Neural cell (in vitro differentiated cells): ENCODE results near the gene SPN. TPM values are rescaled to one million over a fixed set of nuclear protein-coding genes. Genes with fewer than 3 reads are reported as not detected.

Source experiments
- H2AFZ ChIP-seq: fragments of 200-600, 300-800 bp; sonication (generic), shearing (Covaris generic); 2 replicates; pipeline ENCODE4 v1.6.0; 2014; ENCODE audit warnings: low read depth, mild to moderate bottlenecking, antibody characterized with exemption, low read length, moderate library complexity
- H3F3A ChIP-seq: fragments of 200-600 bp; shearing (Covaris generic); 2 replicates; pipeline ENCODE4 v1.6.1; 2016; ENCODE audit warnings: mild to moderate bottlenecking, moderate library complexity, mixed read lengths, antibody characterized with exemption, low read length; ENCODE audit not compliant: insufficient read depth, poor library complexity, severe bottlenecking
- H3K27ac ChIP-seq: fragments of 200-600, 300-800 bp; sonication (generic), shearing (Covaris generic); 2 replicates; pipeline ENCODE4 v1.5.1; 2014; ENCODE audit warnings: mild to moderate bottlenecking, low read length, moderate library complexity
- H3K27me3 ChIP-seq: fragments of 300-800, 200-600 bp; sonication (generic), shearing (Covaris generic); 2 replicates; pipeline ENCODE4 v1.6.0; 2014; ENCODE audit warnings: mild to moderate bottlenecking, low read depth, low read length, moderate library complexity; ENCODE audit not compliant: insufficient read depth
- H3K36me3 ChIP-seq: fragments of 300-800, 200-600 bp; sonication (generic), shearing (Covaris generic); 2 replicates; pipeline ENCODE4 v1.5.1; 2014; ENCODE audit warnings: mild to moderate bottlenecking, antibody characterized with exemption, low read length, moderate library complexity; ENCODE audit not compliant: insufficient read depth
- H3K4me2 ChIP-seq: fragments of 300-800, 200-600 bp; sonication (generic), shearing (Covaris generic); 2 replicates; pipeline ENCODE4 v1.6.0; 2014; ENCODE audit warnings: mild to moderate bottlenecking, low read length
- H3K4me3 ChIP-seq: fragments of 300-800, 200-600 bp; sonication (generic), shearing (Covaris generic); 2 replicates; pipeline ENCODE4 v1.5.1; 2014; ENCODE audit warnings: mild to moderate bottlenecking, low read length, moderate library complexity
- H3K79me2 ChIP-seq: fragments of 200-600 bp; shearing (Covaris generic); replicated peaks from 2 replicates; pipeline ENCODE4 v1.6.0; 2014; ENCODE audit warnings: mild to moderate bottlenecking, low read length, moderate library complexity; ENCODE audit not compliant: insufficient read depth
- H3K9ac ChIP-seq: fragments of 300-800, 200-600 bp; sonication (generic), shearing (Covaris generic); 2 replicates; pipeline ENCODE4 v1.6.1; 2016; ENCODE audit warnings: mild to moderate bottlenecking, low read length, mixed read lengths
- H3K9me2 ChIP-seq: fragments of 200-600 bp; shearing (Covaris generic); 2 replicates; pipeline ENCODE4 v1.6.1; 2016; ENCODE audit warnings: mild to moderate bottlenecking, low read length, mixed read lengths; ENCODE audit not compliant: insufficient read depth
- H3K9me3 ChIP-seq: fragments of 200-600, 300-800 bp; sonication (generic), shearing (Covaris generic); 2 replicates; pipeline ENCODE4 v1.6.1; 2016; ENCODE audit warnings: mild to moderate bottlenecking, mixed run types, low read length, moderate library complexity, mixed read lengths
- H4K20me1 ChIP-seq: fragments of 200-600 bp; shearing (Covaris generic); 2 replicates; pipeline ENCODE4 v1.6.1; 2016; ENCODE audit warnings: mild to moderate bottlenecking, mixed run types; ENCODE audit not compliant: insufficient read depth
- EP300 ChIP-seq: fragments of 450-650 bp; conservative IDR thresholded peaks from 2 replicates; pipeline ENCODE4 v1.6.1; 2014; ENCODE audit warnings: antibody characterized with exemption, mild to moderate bottlenecking, moderate library complexity; ENCODE audit not compliant: poor library complexity, severe bottlenecking
- EZH2 ChIP-seq: fragments of 200-600, 300-800 bp; shearing (Covaris generic), sonication (generic); IDR thresholded peaks from 2 replicates; pipeline ENCODE4 v1.6.1; 2014; ENCODE audit warnings: antibody characterized with exemption, low read length, borderline replicate concordance, mild to moderate bottlenecking; ENCODE audit not compliant: insufficient read depth, poor library complexity, severe bottlenecking
- MXI1 ChIP-seq: fragments of 450-650 bp; conservative IDR thresholded peaks from 2 replicates; pipeline ENCODE4 v1.6.1; 2014; ENCODE audit warnings: antibody characterized with exemption, mild to moderate bottlenecking; ENCODE audit not compliant: poor library complexity, severe bottlenecking
- POLR2AphosphoS5 ChIP-seq: IDR thresholded peaks from 2 replicates; pipeline ENCODE4 v1.6.1; 2012
- RAD21 ChIP-seq: fragments of 450-650 bp; conservative IDR thresholded peaks from 2 replicates; pipeline ENCODE4 v1.6.1; 2014; ENCODE audit warnings: antibody characterized with exemption, mild to moderate bottlenecking, moderate library complexity
- REST ChIP-seq: IDR thresholded peaks from 2 replicates; pipeline ENCODE4 v1.6.1; 2012; ENCODE audit warnings: borderline replicate concordance
- SMC3 ChIP-seq: fragments of 450-650 bp; conservative IDR thresholded peaks from 2 replicates; pipeline ENCODE4 v1.6.1; 2014; ENCODE audit warnings: antibody characterized with exemption, mild to moderate bottlenecking, moderate library complexity; ENCODE audit not compliant: poor library complexity
- TAF1 ChIP-seq: IDR thresholded peaks from 2 replicates; pipeline ENCODE4 v1.6.1; 2012; ENCODE audit warnings: low read depth
- polyA plus RNA-seq: library from polyadenylated mRNA; depleted of rRNA; stranded (reverse); fragments of >200 nt; gene quantifications from 2 replicates; pipeline ENCODE4 v1.2.3, GENCODE V29; 2014
- TF ChIP-seq, protein P1 (sequence below): fragments of 450-650 bp; IDR thresholded peaks from 2 replicates; pipeline ENCODE4 v1.5.1; 2014; ENCODE audit warnings: antibody characterized with exemption, mild to moderate bottlenecking, moderate library complexity; ENCODE audit not compliant: poor library complexity, severe bottlenecking

The SPN gene
- polyA plus RNA-seq, 1 donor from 2014 or later, result 0.09 TPM

DNA sequence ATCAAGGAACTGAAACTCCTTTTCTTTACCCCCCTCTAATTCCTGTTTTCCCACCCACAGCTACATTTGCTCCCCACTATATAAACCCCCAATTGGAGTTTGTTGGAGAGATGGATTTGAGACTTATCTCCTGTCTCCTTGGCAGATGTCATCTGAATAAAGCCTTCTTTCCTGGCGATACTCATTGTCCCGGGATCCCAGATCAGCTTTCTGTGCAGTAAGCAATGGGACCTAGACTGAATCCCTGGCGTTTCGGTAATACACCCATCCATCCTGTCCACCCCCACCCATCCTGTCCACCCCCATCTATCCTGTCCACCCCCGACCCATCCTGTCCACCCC, 38.1 kb downstream of the SPN start:
- no peak overlapping the region for H2AFZ ChIP-seq
- no peak overlapping the region for H3K4me3 ChIP-seq
- H3K9ac ChIP-seq, result no peak overlapping the region
- no peaks in the 10 kb centered on the region for H3K36me3 ChIP-seq
- TF ChIP-seq REST, result no peak
- TF ChIP-seq EZH2, result no peak
- TF ChIP-seq MXI1, result no peak
- TF ChIP-seq EP300, result no peak
- TF ChIP-seq SMC3, result no peak
- TF ChIP-seq TAF1, result no peak
- TF ChIP-seq, protein P1, sequence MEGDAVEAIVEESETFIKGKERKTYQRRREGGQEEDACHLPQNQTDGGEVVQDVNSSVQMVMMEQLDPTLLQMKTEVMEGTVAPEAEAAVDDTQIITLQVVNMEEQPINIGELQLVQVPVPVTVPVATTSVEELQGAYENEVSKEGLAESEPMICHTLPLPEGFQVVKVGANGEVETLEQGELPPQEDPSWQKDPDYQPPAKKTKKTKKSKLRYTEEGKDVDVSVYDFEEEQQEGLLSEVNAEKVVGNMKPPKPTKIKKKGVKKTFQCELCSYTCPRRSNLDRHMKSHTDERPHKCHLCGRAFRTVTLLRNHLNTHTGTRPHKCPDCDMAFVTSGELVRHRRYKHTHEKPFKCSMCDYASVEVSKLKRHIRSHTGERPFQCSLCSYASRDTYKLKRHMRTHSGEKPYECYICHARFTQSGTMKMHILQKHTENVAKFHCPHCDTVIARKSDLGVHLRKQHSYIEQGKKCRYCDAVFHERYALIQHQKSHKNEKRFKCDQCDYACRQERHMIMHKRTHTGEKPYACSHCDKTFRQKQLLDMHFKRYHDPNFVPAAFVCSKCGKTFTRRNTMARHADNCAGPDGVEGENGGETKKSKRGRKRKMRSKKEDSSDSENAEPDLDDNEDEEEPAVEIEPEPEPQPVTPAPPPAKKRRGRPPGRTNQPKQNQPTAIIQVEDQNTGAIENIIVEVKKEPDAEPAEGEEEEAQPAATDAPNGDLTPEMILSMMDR, result no peak
- no peak for TF ChIP-seq RAD21
- H4K20me1 ChIP-seq, result no peaks in the 10 kb centered on the region
- no peaks in the 10 kb centered on the region for H3K27me3 ChIP-seq
- H3K27ac ChIP-seq, result no peak overlapping the region
- no peaks in the 10 kb centered on the region for H3K9me3 ChIP-seq
- H3K9me2 ChIP-seq, result no peaks in the 10 kb centered on the region
- H3K4me2 ChIP-seq, result no peak overlapping the region
- no peaks in the 10 kb centered on the region for H3F3A ChIP-seq
- H3K79me2 ChIP-seq, result no peaks in the 10 kb centered on the region

DNA sequence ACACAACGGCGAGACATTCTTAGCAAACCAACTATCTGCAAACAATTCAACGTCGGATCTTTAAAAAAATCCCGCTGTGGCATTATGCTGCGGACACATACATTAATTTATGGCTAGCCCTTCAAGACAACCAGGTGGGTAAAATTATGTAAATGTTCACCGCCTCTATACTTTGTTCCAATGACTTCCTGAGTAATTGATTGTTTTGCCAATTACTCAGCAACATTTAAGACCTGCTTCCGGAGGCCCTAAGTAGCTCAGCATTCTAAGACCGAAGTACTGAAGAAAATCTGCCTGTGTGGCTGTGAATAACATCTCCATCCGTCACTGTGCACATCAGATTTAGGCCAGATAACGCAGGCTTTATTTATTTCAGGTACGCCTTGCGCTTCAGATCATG, 39.2 kb downstream of the SPN start:
- no peaks in the 10 kb centered on the region for H3K9me2 ChIP-seq
- TF ChIP-seq REST (no peak), POLR2AphosphoS5 (no peak), MXI1 (no peak), EP300 (no peak), SMC3 (no peak), TAF1 (no peak), RAD21 (no peak), EZH2 (no peak)
- TF ChIP-seq, protein P1, result no peak
- H3K4me3 ChIP-seq, result no peak overlapping the region
- no peaks in the 10 kb centered on the region for H3K79me2 ChIP-seq
- no peaks in the 10 kb centered on the region for H3K27me3 ChIP-seq
- no peaks in the 10 kb centered on the region for H3F3A ChIP-seq
- no peak overlapping the region for H3K9ac ChIP-seq
- H3K4me2 ChIP-seq, result no peak overlapping the region
- no peaks in the 10 kb centered on the region for H3K36me3 ChIP-seq
- no peaks in the 10 kb centered on the region for H4K20me1 ChIP-seq
- no peaks in the 10 kb centered on the region for H3K9me3 ChIP-seq
- H2AFZ ChIP-seq, result no peak overlapping the region
- H3K27ac ChIP-seq, result no peak overlapping the region
